Measurements from ENCODE around the gene SLC15A1. TPM values are rescaled to one million over a fixed set of nuclear protein-coding genes. Genes with fewer than 3 reads are reported as not detected.
A peak's percentile ranks its signal among the peaks of the same experiment; 100 is the strongest.
"Not testable (repeated sequence)": the region's sequence is repeated elsewhere in the genome, so short reads cannot be mapped to it uniquely, and the experiment has no call there.

The SLC15A1 gene
- total RNA-seq, 1 donor from 2014 or later: not detected

DNA sequence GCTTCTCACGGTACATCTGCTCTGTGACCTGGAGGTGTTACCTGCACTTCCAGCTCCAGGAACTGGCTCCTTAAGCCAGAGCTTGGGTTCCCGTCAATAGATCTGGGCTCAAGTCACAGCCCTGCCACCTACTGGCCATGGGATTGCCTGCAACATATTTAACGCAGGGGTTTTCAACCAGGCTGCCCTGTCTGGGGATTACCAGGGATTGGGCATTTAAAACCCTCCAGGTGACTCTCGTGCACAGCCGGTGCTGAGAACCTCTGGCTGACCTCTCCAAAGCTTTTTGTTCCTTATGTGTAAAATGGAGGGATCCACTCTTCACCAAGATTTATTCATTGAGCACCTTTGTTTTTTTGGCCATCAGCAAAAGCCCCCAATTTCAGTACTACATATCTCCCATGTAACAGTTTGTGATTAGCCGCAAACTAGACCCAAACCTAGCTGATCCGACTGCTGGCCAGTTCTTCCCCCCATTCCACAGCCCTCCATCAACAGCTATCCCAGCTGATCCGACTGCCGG, 98.9 kb downstream of the SLC15A1 start:
- no peak overlapping the region for H3K4me3 Mint-ChIP-seq
- H3K9me3 Mint-ChIP-seq: no peaks in the 10 kb centered on the region
- peak; percentile 52 for DNase-seq (ENCODE audit: low spot score)
- no peak overlapping the region for H3K27ac Mint-ChIP-seq
- intact Hi-C loops (cut with micrococcal nuclease): loop anchor here (1.0 to 5.0 kb wide), 6 partner anchors 79 to 501 kb away; no protein-coding TSS in a partner anchor
- H3K27me3 Mint-ChIP-seq (ENCODE audit: insufficient read depth): peaks cover 5% of the 10 kb centered on the region
- peaks cover 4% of the 10 kb centered on the region for H3K4me1 Mint-ChIP-seq (ENCODE audit: low read depth)
- no peaks in the 10 kb centered on the region for H3K36me3 Mint-ChIP-seq (ENCODE audit: low read depth)

DNA sequence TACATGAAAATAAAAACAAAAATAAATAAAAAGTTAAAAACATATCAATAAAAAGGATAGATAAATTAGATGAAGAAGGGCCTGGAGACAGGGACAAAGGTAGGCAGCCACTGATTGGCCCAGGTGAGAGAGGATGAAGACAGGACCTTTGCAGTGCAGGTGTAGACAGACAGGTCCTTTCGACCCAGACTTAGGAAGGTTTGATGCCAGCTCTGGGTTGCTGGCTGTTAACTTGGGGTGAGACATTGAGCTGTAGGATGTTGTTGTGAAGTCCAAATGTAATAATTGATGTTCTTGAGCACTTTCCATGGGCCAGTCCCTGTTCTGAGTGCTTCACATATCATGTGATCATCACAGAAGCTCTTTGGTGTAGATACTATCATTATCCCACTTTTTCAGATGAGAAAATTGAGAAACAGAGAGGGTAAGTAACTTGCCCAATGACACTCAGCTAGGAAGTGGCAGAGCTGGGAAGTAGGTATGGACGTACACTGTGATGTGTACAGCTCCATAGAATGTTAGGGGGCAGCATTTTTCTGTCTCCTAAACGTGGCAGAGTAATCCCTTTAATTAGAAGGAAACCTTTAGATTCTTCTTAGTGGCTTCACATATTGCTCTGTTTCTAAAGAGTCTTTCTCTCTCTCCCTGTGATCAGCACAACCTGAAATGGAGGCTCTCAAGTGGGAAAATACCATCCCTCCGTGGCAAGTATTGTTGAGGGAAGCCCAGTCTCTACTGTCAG, 99.6 kb downstream of the SLC15A1 start:
- intact Hi-C loops (cut with micrococcal nuclease): loop anchor here (1.0 to 5.0 kb wide), 6 partner anchors 78 to 501 kb away; no protein-coding TSS in a partner anchor
- Mint-ChIP-seq H3K9me3 (no peaks in the 10 kb centered on the region), H3K27me3 (ENCODE audit: insufficient read depth) (peaks cover 5% of the 10 kb centered on the region), H3K4me3 (no peak overlapping the region), H3K4me1 (ENCODE audit: low read depth) (peaks cover 4% of the 10 kb centered on the region), H3K36me3 (ENCODE audit: low read depth) (no peaks in the 10 kb centered on the region), H3K27ac (no peak overlapping the region)
- DNase-seq (ENCODE audit: low spot score): no peak

GRCh38 chr13:98652276-98652675, 100.2 kb downstream of the SLC15A1 start:
- Mint-ChIP-seq H3K27me3 (ENCODE audit: insufficient read depth) (peaks cover 5% of the 10 kb centered on the region), H3K27ac (no peak overlapping the region), H3K4me1 (ENCODE audit: low read depth) (peaks cover 4% of the 10 kb centered on the region), H3K36me3 (ENCODE audit: low read depth) (no peaks in the 10 kb centered on the region), H3K9me3 (no peaks in the 10 kb centered on the region), H3K4me3 (no peak overlapping the region)
- no peak for DNase-seq (ENCODE audit: low spot score)
- intact Hi-C loops (cut with micrococcal nuclease): loop anchor here (2.0 to 5.0 kb wide), 4 partner anchors 77 to 500 kb away; no protein-coding TSS in a partner anchor

- no peak overlapping the region for H3K27ac Mint-ChIP-seq
- H3K9me3 Mint-ChIP-seq: no peaks in the 10 kb centered on the region
- intact Hi-C loops (cut with micrococcal nuclease): loop anchor here (2.0 to 5.0 kb wide), 4 partner anchors 77 to 499 kb away; no protein-coding TSS in a partner anchor
- H3K36me3 Mint-ChIP-seq (ENCODE audit: low read depth): no peaks in the 10 kb centered on the region
- no peak overlapping the region for H3K4me3 Mint-ChIP-seq
- H3K27me3 Mint-ChIP-seq (ENCODE audit: insufficient read depth): peaks cover 5% of the 10 kb centered on the region
- DNase-seq (ENCODE audit: low spot score): no peak
- H3K4me1 Mint-ChIP-seq (ENCODE audit: low read depth): peaks cover 4% of the 10 kb centered on the region
These were observed 100.7 kb downstream of the SLC15A1 start for GRCh38 chr13:98651744-98652143.

DNA sequence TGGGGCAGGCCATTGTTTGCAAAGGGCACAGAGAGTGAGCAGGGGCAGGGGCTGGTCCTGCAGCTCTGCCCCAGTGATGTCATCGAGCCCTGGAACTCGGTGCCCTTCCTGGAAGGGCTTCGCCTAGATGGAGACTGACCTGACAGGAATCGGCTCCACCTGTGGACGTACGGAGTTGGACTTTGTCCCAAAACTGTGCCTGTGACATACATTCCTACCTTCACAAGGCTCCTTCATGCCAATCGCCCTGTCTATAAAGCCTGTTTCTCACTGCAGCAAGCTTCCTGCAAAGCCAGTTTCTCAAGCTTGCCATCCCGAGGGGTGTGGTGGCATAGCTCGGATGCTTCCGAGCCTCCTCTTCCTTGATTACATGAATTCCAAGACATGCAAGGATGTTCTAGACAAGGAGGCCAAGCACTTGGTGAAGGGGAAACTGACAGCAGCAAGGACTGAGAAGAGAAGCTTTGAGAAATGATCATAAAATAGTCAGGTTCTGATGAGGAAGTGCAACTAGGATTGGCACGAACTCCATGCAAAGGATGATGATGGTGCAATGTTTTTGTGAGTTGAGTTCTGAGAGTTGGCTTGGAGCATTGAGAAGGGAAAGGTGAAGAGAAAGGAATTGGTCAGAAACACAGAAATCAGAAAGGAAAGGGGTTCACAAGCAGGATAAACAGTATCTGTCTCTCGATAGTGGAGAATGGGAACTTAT, 101.9 kb downstream of the SLC15A1 start:
- peaks cover 4% of the 10 kb centered on the region for H3K4me1 Mint-ChIP-seq (ENCODE audit: low read depth)
- intact Hi-C loops (cut with micrococcal nuclease): loop anchor here (5.0 kb wide), 1 partner anchor 498 kb away; no protein-coding TSS in a partner anchor
- H3K36me3 Mint-ChIP-seq (ENCODE audit: low read depth): no peaks in the 10 kb centered on the region
- H3K4me3 Mint-ChIP-seq: no peak overlapping the region
- no peak overlapping the region for H3K27ac Mint-ChIP-seq
- no peaks in the 10 kb centered on the region for H3K9me3 Mint-ChIP-seq
- no peak for DNase-seq (ENCODE audit: low spot score)
- H3K27me3 Mint-ChIP-seq (ENCODE audit: insufficient read depth): peaks cover 14% of the 10 kb centered on the region

GRCh38 chr13:98649861-98650260, 102.6 kb downstream of the SLC15A1 start:
- intact Hi-C loops (cut with micrococcal nuclease): loop anchor here (5.0 kb wide), 1 partner anchor 498 kb away; no protein-coding TSS in a partner anchor
- DNase-seq (ENCODE audit: low spot score): no peak
- Mint-ChIP-seq H3K9me3 (no peaks in the 10 kb centered on the region), H3K27me3 (ENCODE audit: insufficient read depth) (peaks cover 16% of the 10 kb centered on the region), H3K27ac (no peak overlapping the region), H3K4me1 (ENCODE audit: low read depth) (peaks cover 4% of the 10 kb centered on the region), H3K36me3 (ENCODE audit: low read depth) (no peaks in the 10 kb centered on the region), H3K4me3 (no peak overlapping the region)

- peaks cover 4% of the 10 kb centered on the region for H3K4me1 Mint-ChIP-seq (ENCODE audit: low read depth)
- H3K9me3 Mint-ChIP-seq: no peaks in the 10 kb centered on the region
- no peak overlapping the region for H3K4me3 Mint-ChIP-seq
- intact Hi-C loops (cut with micrococcal nuclease): no loop called here
- H3K27ac Mint-ChIP-seq: no peak overlapping the region
- no peak for DNase-seq (ENCODE audit: low spot score)
- H3K36me3 Mint-ChIP-seq (ENCODE audit: low read depth): no peaks in the 10 kb centered on the region
- H3K27me3 Mint-ChIP-seq (ENCODE audit: insufficient read depth): peaks cover 23% of the 10 kb centered on the region
These were observed 103.8 kb downstream of the SLC15A1 start for GRCh38 chr13:98648686-98649085.

DNA sequence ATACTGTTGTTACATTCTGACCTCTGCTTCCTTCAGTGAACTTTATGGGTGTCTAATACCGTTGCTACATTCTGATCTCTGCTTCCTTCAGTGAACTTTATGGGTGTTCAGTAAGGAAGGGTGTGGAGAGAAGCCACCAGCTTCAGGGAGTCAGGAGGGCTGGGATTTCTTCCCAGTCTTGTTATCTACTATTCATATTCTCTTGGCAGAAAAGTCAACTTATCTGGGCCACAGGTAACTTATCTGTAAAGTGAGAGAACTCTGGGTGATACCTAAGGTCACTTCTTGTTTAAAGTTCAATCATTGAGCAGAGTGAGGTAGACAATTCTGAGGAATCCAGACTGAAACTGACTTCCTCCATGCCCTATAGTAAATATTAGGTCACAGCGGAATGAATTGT, 104.3 kb downstream of the SLC15A1 start:
- Mint-ChIP-seq H3K9me3 (no peaks in the 10 kb centered on the region), H3K36me3 (ENCODE audit: low read depth) (no peaks in the 10 kb centered on the region), H3K4me3 (no peak overlapping the region), H3K27me3 (ENCODE audit: insufficient read depth) (peaks cover 26% of the 10 kb centered on the region), H3K27ac (no peak overlapping the region), H3K4me1 (ENCODE audit: low read depth) (peaks cover under 1% of the 10 kb centered on the region)
- intact Hi-C loops (cut with micrococcal nuclease): no loop called here
- DNase-seq (ENCODE audit: low spot score): no peak

- Mint-ChIP-seq H3K36me3 (ENCODE audit: low read depth) (no peaks in the 10 kb centered on the region), H3K4me3 (no peak overlapping the region)
- intact Hi-C loops (cut with micrococcal nuclease): no loop called here
These were observed 105.4 kb downstream of the SLC15A1 start for GRCh38 chr13:98647121-98647520.

DNA sequence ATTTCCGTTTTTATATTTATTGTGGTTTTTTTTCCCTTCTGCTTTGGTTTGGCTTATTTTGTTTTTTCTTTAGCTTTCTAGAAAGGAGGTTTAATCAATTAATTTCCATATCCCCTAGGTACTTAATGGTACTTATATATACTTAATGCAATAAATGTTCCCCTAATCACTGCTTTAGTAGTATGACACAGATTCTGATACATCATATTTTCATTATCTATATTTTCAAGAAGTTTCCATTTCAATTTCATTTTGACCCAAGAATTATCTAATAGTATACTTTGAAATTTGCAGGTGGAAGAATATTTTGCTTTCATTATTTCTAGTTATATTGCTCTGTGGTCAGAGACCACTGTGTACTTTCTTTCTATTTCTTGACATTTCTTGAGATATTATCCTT, 109.0 kb downstream of the SLC15A1 start:
- DNase-seq (ENCODE audit: low spot score): no peak
- Mint-ChIP-seq H3K36me3 (ENCODE audit: low read depth) (no peaks in the 10 kb centered on the region), H3K9me3 (no peaks in the 10 kb centered on the region), H3K27me3 (ENCODE audit: insufficient read depth) (peaks cover 27% of the 10 kb centered on the region), H3K4me3 (no peak overlapping the region), H3K4me1 (ENCODE audit: low read depth) (no peaks in the 10 kb centered on the region), H3K27ac (no peak overlapping the region)
- intact Hi-C loops (cut with micrococcal nuclease): no loop called here

More at GRCh38 chr13:98647121-98647520, 105.4 kb downstream of the SLC15A1 start:
- H3K27me3 Mint-ChIP-seq (ENCODE audit: insufficient read depth): peaks cover 26% of the 10 kb centered on the region
- no peaks in the 10 kb centered on the region for H3K9me3 Mint-ChIP-seq
- no peak overlapping the region for H3K27ac Mint-ChIP-seq
- no peak for DNase-seq (ENCODE audit: low spot score)
- no peaks in the 10 kb centered on the region for H3K4me1 Mint-ChIP-seq (ENCODE audit: low read depth)

DNA sequence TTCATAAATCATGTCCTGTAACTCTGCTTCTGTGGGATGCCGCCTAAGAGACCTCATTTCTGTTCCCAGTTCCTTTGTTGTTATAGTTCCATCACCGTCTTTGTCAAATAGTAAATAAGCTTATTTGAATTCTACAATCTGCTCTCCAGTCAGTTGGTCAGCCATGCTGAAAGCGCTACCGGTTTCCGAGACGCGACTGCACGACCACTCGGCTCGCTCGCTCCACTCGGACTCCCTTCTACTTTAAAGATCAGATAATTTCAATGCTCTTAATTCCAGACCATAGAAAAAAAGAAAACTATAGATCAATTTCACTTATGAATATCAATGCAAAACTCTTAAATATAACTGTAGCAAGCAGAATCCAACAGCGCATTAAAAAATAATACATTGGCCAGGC, 111.4 kb downstream of the SLC15A1 start:
- no peaks in the 10 kb centered on the region for H3K4me1 Mint-ChIP-seq (ENCODE audit: low read depth)
- intact Hi-C loops (cut with micrococcal nuclease): no loop called here
- H3K27ac Mint-ChIP-seq: no peak overlapping the region
- no peaks in the 10 kb centered on the region for H3K9me3 Mint-ChIP-seq
- H3K27me3 Mint-ChIP-seq (ENCODE audit: insufficient read depth): peaks cover 23% of the 10 kb centered on the region
- no peaks in the 10 kb centered on the region for H3K36me3 Mint-ChIP-seq (ENCODE audit: low read depth)
- DNase-seq (ENCODE audit: low spot score): no peak
- H3K4me3 Mint-ChIP-seq: no peak overlapping the region

- H3K27ac Mint-ChIP-seq; DNase-seq (ENCODE audit: low spot score); H3K4me3 Mint-ChIP-seq; H3K4me1 Mint-ChIP-seq (ENCODE audit: low read depth); H3K36me3 Mint-ChIP-seq (ENCODE audit: low read depth); intact Hi-C loops (cut with micrococcal nuclease); H3K9me3 Mint-ChIP-seq: not testable (repeated sequence)
- peaks cover 16% of the 10 kb centered on the region for H3K27me3 Mint-ChIP-seq (ENCODE audit: insufficient read depth)
These were observed 112.7 kb downstream of the SLC15A1 start for GRCh38 chr13:98639785-98640184.

DNA sequence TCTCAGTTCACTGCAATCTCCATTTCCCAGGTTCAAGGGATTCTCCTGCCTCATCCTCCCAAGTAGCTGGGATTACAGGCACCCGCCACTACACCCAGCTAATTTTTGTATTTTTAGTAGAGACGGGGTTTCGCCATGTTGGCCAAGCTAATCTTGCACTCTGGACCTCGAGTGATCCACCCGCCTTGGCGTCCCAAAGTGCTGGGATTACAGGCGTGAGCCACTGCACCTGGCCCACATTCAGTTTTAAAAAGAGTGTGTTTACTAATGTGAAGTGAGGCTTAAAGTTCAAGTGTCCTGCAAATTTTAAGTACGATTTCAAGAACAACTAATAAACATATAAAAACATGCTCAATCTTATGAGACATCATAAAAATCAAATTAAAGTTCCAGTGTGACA, 114.1 kb downstream of the SLC15A1 start:
- intact Hi-C loops (cut with micrococcal nuclease); DNase-seq (ENCODE audit: low spot score); H3K4me3 Mint-ChIP-seq; H3K27me3 Mint-ChIP-seq (ENCODE audit: insufficient read depth); H3K27ac Mint-ChIP-seq; H3K36me3 Mint-ChIP-seq (ENCODE audit: low read depth); H3K4me1 Mint-ChIP-seq (ENCODE audit: low read depth); H3K9me3 Mint-ChIP-seq: not testable (repeated sequence)
